ENCODE results near the gene PSMA8.

The PSMA8 gene

DNA sequence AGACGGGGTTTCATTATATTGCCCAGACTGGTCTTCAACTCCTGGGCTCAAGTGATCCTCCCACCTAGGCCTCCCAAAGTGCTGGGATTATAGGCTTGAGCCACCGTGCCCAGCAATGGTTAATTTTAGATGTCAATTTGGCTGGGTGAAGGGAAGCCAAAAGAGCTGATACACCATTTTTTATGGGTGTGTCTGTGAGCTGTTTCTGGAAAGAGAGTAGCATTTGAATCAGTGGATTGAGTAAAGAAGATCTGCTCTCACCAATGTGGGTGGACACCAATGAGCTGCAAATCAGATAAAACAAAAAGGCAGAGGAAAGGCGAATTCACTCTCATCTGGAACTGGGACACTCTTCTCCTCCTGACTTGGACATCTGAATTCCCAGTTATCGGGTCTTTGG, 76.5 kb downstream of the PSMA8 start:
- Mint-ChIP-seq H3K4me3 (no peak overlapping the region), H3K9me3 (no peaks in the 10 kb centered on the region), H3K27ac (no peak overlapping the region), H3K27me3 (ENCODE audit: low read depth) (peaks cover 5% of the 10 kb centered on the region), H3K36me3 (ENCODE audit: low read depth) (no peaks in the 10 kb centered on the region), H3K4me1 (no peaks in the 10 kb centered on the region)
- TF ChIP-seq, protein P1, sequence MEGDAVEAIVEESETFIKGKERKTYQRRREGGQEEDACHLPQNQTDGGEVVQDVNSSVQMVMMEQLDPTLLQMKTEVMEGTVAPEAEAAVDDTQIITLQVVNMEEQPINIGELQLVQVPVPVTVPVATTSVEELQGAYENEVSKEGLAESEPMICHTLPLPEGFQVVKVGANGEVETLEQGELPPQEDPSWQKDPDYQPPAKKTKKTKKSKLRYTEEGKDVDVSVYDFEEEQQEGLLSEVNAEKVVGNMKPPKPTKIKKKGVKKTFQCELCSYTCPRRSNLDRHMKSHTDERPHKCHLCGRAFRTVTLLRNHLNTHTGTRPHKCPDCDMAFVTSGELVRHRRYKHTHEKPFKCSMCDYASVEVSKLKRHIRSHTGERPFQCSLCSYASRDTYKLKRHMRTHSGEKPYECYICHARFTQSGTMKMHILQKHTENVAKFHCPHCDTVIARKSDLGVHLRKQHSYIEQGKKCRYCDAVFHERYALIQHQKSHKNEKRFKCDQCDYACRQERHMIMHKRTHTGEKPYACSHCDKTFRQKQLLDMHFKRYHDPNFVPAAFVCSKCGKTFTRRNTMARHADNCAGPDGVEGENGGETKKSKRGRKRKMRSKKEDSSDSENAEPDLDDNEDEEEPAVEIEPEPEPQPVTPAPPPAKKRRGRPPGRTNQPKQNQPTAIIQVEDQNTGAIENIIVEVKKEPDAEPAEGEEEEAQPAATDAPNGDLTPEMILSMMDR (IDR thresholded peaks at IDR 0.05; ENCODE audit: unreplicated experiment in 3 of 3) = no peak

DNA sequence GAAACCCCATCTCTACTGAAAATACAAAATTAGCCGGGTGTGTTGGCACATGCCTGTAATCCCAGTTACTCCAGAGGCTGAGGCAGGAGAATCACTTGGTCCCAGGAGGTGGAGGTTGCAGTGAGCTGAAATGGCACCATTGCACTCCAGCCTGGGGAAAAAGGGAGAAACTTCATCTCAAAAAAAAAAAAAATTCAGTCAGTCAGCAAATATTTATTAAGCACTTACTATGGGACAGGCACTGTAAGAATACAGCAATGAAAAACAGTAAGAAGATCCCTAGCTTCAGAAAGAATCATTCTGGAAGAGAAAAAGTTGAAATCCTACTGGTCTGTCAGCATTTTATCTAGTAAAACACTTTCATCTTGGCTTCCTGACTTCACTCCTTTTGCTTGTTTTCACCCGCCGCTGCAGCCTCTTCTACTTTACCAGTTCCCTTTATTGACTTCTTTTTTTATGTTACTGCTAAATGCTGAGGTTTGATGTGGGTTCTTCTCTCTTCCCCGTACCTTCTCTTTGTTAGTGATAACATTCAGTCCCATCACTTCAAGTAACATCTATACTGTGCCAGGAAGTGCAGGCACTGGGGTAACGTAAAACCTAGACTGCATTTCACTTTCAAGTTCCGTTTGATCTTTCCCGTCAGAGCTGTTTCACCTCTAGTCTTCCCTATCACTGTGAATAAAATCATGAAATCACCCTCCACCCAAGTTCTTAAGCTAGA, 81.7 kb downstream of the PSMA8 start:
- TF ChIP-seq, protein P1 (IDR thresholded peaks at IDR 0.05; ENCODE audit: unreplicated experiment in 3 of 3) = no peak
- peaks cover 5% of the 10 kb centered on the region for H3K27me3 Mint-ChIP-seq (ENCODE audit: low read depth)
- no peaks in the 10 kb centered on the region for H3K9me3 Mint-ChIP-seq
- H3K36me3 Mint-ChIP-seq (ENCODE audit: low read depth) = no peaks in the 10 kb centered on the region
- H3K4me1 Mint-ChIP-seq = no peaks in the 10 kb centered on the region
- no peak overlapping the region for H3K4me3 Mint-ChIP-seq
- H3K27ac Mint-ChIP-seq = no peak overlapping the region

DNA sequence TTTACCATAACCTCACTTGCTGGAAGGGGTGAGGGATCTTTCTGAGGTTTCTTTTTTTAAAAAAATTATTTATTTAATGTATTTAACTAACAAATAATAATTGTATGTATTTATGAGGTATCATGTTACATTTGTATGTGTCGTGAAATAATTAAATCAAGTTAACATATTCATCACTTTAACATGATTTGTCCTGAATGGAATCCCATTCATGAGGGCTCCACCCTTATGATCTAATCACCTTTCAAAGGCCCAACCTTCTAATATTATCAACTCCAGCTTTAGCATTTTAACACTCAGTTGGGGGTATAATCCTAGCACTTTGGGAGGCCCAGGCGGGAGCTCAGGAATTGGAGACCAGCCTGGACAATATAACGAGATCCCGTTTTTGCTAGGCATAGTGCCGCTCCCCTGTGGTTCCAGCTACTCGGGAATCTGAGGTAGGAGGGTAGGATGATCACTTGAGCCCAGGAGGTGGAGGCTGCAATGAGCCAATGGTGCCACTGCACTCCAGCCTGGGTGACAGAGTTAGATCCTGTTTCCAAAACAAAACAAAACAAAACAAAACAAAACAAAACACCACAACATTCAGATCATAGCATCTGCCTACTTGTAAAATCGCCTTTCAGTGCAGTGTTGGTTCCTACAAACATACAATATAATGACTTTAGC, 91.5 kb downstream of the PSMA8 start:
- Mint-ChIP-seq H3K27ac (no peak overlapping the region), H3K4me1 (peaks cover 13% of the 10 kb centered on the region), H3K36me3 (ENCODE audit: low read depth) (no peaks in the 10 kb centered on the region), H3K9me3 (no peaks in the 10 kb centered on the region), H3K4me3 (peak overlapping the region; percentile 90 to 95 (median 95)), H3K27me3 (ENCODE audit: low read depth) (peaks cover 33% of the 10 kb centered on the region)
- TF ChIP-seq, protein P1 (IDR thresholded peaks at IDR 0.05; ENCODE audit: unreplicated experiment in 3 of 3) = no peak

DNA sequence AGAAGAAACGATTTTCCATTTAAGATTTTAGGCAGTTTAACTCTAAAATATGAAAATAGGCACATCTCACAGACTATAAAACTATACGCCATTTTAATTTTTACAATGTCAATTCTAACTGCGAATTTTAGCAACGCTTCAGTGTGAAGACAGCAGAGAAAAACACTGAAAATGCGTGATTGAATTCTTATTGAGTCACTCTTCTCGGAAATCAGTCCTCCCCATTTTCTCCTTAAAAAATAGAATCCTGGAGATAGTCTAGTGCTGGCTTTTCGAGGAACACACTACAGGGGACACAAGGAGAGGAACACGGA, 92.2 kb downstream of the PSMA8 start:
- H3K4me1 Mint-ChIP-seq = peaks cover 13% of the 10 kb centered on the region
- peak overlapping the region in 2 of 3 experiments; percentile 51 to 68 for H3K27ac Mint-ChIP-seq
- no peaks in the 10 kb centered on the region for H3K36me3 Mint-ChIP-seq (ENCODE audit: low read depth)
- peaks cover 33% of the 10 kb centered on the region for H3K27me3 Mint-ChIP-seq (ENCODE audit: low read depth)
- no peaks in the 10 kb centered on the region for H3K9me3 Mint-ChIP-seq
- H3K4me3 Mint-ChIP-seq = peak overlapping the region; percentile 90 to 95 (median 95)
- TF ChIP-seq, protein P1 (IDR thresholded peaks at IDR 0.05; ENCODE audit: unreplicated experiment in 3 of 3) = no peak

DNA sequence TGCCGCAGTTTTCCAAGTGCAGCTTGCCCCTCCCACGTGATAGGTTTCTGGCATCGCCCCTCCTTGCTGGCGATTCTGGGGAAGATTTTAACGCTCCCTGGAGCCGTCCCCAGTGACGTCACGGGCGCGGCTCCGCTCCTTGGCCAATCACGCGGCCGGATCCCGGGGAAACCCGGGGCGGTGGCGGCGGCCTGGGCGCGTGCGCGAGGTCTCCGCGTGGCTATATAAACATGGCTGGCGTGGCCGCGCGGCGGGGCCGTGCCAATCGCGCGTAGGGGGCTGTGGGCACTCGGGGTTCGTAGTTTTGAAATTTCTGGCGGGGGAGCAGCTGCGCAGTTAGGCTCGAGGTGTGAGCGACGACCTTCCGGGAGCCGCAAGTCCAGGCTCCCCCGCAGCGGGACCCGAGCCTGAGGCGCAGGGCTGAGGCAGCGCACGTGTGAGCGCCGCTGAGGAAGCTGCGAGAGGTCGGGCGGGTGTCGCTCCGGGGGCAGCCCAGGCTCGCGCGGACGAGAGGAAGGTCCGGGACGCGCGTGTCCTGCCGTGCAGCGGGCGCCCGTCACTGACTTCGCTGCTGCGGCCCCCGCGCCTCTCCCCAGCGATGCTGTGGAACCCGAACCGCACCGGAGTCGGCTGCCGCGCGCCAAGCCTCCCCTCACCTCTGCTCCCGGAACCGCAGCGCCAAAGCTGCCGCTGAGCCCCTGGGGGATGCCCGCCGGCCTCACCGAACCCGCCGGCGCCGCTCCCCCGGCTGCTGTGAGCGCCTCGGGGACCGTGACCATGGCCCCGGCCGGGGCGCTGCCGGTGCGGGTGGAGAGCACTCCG, 92.8 kb downstream of the PSMA8 start, which contains the start of gene TAF4B:
TAF4B (plus strand) TSS at position 217 of the 822 bp plus-strand sequence; CDS start at position 706, 489 bp downstream.
- Mint-ChIP-seq H3K27me3 (ENCODE audit: low read depth) (peaks cover 33% of the 10 kb centered on the region), H3K9me3 (no peaks in the 10 kb centered on the region), H3K4me1 (peaks cover 13% of the 10 kb centered on the region), H3K27ac (peak within 1 kb of the TSS in 2 of 3 experiments; percentile 51 to 71), H3K4me3 (peak within 1 kb of the TSS; percentile 90 to 99 (median 95)), H3K36me3 (ENCODE audit: low read depth) (no peaks in the 10 kb centered on the region)
- TF ChIP-seq, protein P1 (IDR thresholded peaks at IDR 0.05; ENCODE audit: unreplicated experiment in 3 of 3) = no peak

Measured in nephron (organoid).